Left cardiac atrium (tissue), 4 donors: Measurements from ENCODE around the gene FAR1. TPM values are rescaled to one million over a fixed set of nuclear protein-coding genes. Genes with fewer than 3 reads are reported as not detected.
"Not testable (repeated sequence)": the region's sequence is repeated elsewhere in the genome, so short reads cannot be mapped to it uniquely, and the experiment has no call there.

Experiments
- ATAC-seq, 2 donors: fragments of 200-7000 bp; cut with Tn5 transposase; one replicate each; pipeline ENCODE4 v1.9.1; 2020; ENCODE audit warnings: mild to moderate bottlenecking in 2 of 2, moderate library complexity in 2 of 2
- DNase-seq: peaks from one replicate; pipeline ENCODE4 v3.0.0-alpha.2; 2020
- intact Hi-C, 2 donors: fragments of 100-400 bp; cut with DNase I; formaldehyde crosslinking; loops; one replicate each; pipeline versions ENCODE4 v1.14.1 to v1.15.1; 2022 to 2023
- total RNA-seq, 2 donors: library from RNA; stranded (reverse); fragmentation: NEBNext Ultra II Directional; extraction: Animal tissue kit (Norgen Biotek cat#: 25700); gene quantifications; one replicate each; pipeline ENCODE4 v1.2.1, GENCODE V29; 2021
- donor health status: DM: no; HTN: yes; CAD: no.
- donor health status: DM: no; HTN: yes; CAD: no; lungs with severe emphysema.
- donor health status: DM: yes; HTN: yes; CAD: no.
- donor health status: Dilated cardiomyopathy.

Gene FAR1
- total RNA-seq, 2 donors from 2014 or later: 38.9 to 39.5 TPM

DNA sequence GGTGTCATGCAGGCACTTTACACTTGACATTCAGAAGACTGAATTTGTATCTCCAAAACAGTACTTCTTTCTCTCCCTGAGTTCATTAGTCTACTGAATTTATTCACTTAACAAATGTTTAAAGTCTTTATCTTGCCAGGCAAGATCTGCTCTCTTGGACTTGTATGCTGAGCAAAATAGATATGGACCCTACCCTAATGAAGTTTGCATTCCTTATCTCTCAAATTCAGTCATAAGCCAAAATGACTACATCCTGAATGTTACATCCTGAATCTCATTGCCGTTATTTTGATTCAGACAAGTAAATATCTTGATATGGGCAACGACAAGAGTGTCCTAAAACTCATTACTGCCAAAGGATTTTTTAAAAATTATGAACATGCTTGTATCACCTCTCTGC, 29.7 kb downstream of the FAR1 start:
- ATAC-seq: no peak
- intact Hi-C loops: no loop called here
- no peak for DNase-seq

DNA sequence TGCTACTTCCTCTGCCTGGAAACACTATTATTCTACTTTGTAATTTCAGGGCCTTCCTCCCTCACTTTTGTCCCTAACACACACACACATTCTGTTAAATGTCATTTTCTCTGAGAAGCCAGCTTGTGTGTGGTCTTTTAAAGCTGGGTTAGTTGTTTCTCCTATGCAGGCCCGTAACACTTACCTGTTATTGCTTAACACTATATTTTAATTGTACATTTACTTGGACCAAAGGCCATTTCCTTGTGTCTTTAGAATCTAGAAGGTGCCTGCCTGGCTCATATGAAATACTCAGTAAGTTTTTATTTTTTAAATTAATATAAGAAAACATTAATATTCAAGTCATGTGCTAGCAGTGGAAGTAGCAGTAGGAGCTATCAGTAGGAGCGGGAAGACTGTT, 30.6 kb downstream of the FAR1 start:
- intact Hi-C loops: no loop called here
- no peak for DNase-seq
- ATAC-seq: no peak

DNA sequence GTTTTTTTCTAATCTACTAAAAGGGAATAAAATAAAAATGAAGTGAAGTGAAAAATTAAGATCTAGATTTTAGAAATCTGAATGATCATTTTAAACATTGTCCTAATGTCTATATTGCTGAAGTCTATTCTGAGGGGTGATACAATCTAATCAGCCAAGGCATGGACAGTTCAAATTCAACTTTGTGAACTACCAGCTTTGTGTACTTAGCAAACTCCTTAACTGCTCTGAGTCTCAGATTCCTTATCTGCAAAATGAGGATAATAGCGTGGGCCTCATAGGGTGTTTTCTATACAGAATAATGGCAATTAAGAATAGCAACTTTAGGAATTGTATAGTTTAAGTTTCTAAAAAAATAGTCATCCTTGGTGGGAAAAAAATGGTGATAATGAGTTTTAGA, 31.4 kb downstream of the FAR1 start:
- ATAC-seq: no peak
- no peak for DNase-seq
- intact Hi-C loops: no loop called here

DNA sequence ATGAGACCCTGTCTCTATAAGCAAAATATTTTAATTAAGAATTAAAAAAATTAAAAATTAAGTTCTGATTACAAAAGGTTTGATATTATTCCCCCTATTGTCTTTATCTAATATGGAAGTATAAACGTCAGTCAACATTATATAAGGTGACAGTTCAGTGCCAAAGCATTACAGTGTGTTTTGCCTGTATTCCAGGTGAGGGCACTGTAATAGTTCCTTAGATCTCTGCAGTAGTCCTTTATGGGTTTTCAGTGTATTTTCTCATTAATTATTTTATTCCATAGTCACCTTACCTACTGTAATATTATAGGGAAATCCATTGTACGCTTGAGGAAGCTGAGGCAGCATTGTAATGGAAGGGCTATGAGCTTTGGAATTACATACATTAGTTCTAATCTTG, 33.0 kb downstream of the FAR1 start:
- no peak for DNase-seq
- ATAC-seq: no peak
- intact Hi-C loops: no loop called here

DNA sequence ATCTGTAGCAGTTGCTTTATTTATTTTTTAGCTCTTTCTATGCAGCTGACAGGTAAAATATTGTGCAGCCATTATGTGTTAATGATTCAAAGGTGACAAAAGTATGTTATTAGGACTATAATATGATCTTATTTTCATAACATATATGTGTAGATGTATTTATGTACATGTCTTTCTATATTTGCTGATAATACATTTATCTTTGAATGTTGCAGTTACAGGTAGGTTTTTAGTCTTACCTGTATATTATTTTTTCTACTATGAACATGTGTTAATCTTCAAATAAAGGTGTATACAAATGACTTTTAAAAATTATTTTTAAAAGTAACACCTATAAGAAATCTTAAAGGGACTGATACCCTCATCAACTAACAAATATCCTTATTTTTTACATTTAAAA, 33.6 kb downstream of the FAR1 start:
- DNase-seq (no peak), ATAC-seq (no peak)
- intact Hi-C loops: no loop called here

DNA sequence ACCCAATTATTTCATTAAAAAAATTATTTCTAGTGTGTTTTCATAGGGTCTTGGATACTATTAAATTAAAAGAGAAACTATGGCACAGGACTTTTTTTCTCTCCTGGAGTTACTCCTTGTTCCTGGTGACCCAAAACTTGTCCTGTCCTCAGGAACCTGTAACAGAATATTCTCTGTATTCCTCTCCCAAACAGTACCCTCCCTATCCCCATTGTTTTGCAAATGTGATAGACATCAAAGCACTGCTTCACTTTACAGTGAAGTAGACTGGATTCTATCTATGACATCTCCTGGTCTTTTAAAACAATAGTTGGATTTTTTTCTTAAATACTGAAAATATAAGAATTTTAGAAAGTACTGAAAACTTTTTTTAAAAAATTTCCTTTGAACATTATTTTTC, 37.2 kb downstream of the FAR1 start:
- DNase-seq (no peak), ATAC-seq (no peak)
- intact Hi-C loops: no loop called here

DNA sequence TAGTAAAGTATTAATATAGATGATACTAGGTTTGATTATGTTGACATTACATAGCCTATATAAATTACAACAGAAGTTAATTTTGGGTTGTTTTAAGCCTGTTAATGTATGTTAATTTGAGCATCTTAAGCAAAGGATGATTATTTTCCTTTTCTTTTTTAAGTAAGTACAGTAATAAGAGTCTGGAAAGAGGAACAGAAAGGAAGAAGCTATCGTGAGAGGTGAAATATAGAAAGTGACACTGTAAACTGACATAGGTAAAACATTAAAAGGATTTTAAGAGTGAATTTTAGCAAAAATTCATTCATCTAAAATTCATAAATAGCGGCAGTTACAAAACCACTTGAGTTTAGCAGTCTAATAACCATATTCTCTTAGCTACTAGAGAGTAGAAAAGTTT, 45.5 kb downstream of the FAR1 start:
- DNase-seq (no peak), ATAC-seq (no peak)
- intact Hi-C loops: no loop called here

DNA sequence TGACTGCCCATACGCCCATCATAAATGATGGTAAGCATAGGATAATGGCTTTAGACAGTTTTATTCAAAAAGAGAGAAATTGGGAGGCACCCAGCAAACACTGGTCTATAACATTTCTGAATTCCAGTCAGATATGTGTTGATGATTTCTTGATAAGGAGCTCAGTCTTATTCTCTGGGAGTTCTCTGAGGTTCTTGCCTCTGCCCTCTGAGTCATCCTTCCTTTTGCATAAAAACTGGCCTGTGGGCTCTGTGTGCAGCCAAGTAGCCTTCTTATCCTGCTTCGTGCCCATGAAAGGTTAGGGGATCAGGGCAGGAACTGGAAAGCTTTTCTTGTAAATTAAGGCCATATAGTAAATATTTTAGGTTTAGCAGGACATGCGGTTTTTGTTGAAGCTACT, 48.9 kb downstream of the FAR1 start:
- DNase-seq (no peak), ATAC-seq (peak in 1 of 2 donors; percentile 64)
- intact Hi-C loops: no loop called here

DNA sequence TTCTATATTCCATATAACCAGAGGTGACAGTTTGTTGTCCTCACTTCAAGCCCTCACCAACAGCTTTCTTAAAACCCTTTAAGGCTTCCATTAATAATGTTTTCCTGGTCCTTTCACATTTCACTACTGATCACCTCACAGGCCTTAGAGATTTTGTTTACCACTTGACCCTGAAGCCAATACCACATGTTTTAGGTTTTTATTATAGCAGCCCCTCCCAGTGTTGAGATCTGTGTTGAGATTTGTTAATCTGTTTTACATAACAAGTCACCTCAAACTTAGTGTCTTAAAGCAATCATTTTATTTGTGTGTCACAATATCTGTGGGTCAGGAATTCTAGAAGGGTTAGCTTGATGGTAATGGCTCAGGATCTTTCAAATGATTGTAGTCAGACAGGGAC, 49.9 kb downstream of the FAR1 start:
- ATAC-seq: no peak
- no peak for DNase-seq
- intact Hi-C loops: no loop called here

DNA sequence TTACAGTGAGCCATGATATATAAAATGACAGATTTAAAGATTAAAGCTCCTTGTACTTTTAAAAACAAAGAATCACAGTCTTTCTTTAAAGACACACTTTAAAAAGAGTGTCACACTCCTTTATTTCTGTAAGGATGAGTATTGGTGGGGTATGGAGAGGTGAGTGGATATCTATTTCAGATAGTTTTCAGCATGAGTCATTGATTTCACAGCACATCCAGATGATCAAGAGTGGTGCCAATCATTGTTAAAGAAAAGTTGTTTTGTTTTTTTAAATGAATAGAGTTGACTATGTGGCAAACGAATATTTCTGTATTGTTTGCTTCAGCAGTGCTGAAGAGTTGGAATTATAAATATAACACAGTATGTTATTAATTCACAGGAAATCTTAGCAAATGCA, 52.5 kb downstream of the FAR1 start:
- no peak for ATAC-seq

DNA sequence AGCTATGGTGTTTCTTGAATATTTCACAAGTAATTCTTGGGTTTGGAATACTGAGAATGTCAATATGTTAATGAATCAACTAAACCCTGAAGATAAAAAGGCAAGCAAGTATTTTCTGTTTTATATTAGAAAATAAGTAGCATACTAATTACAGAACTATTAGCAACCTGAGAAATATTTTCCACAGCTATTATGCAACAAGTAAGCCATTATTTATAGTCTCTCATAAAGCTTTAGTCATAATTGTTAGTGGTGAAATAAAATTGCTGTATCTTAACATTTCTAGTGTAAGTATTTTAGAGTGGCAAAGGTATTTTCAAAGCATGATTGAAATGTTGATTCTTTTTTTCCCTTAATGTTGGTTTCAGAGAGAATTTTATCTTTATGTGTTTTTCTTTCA, 53.3 kb downstream of the FAR1 start:
- DNase-seq (no peak), ATAC-seq (peak in 1 of 2 donors; percentile 53)
- intact Hi-C loops: loop anchor here in 1 of 2 donors (10.0 kb wide), 1 partner anchor 47 kb away; no protein-coding TSS in a partner anchor

More for the DNA sequence above, 52.5 kb downstream of the FAR1 start:
- no peak for DNase-seq
- intact Hi-C loops: loop anchor here in 1 of 2 donors (10.0 kb wide), 1 partner anchor 46 kb away; no protein-coding TSS in a partner anchor

DNA sequence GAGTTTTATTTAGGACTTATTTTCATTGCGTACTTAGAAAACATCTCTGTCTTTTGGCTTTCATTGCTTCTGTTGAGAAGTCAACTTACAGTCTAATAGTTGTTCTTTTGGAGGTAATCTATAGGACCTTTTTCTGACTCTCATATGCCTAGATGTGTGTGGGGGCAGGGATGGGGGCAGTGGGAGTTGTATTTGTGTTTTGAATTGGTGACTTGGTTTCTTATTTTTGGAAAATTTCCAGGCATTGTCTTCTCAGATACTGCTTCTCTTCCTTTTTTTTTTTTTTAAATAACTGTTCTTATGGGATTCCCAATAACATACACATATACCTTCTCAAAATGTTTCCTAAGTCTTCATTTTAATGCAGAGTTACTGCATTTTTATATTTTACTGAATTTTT, 58.0 kb downstream of the FAR1 start:
- no peak for ATAC-seq

DNA sequence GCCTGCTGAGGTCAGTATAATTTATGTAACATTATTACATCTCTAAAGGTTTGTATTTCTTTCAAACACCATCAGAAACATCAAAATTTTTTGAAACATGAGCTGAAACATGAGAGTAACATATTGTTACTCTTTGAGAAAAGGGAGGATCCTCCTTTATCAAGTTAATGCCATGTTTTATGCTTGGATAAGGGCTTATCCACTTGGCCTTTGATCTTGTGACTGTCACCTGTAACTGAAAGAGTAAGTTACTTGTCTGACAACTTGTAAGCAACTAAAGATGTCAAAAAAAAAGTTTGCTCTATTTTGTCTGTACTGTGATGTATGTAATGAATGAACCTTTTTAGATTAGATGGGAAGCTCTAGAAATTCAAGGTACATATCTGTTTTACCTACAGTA, 59.6 kb downstream of the FAR1 start:
- ATAC-seq: no peak
- intact Hi-C loops: loop anchor here in 1 of 2 donors (10.0 kb wide), 1 partner anchor 53 kb away; no protein-coding TSS in a partner anchor
- no peak for DNase-seq

More for the DNA sequence above, 58.0 kb downstream of the FAR1 start:
- no peak for DNase-seq
- intact Hi-C loops: loop anchor here in 1 of 2 donors (10.0 kb wide), 1 partner anchor 52 kb away; no protein-coding TSS in a partner anchor

DNA sequence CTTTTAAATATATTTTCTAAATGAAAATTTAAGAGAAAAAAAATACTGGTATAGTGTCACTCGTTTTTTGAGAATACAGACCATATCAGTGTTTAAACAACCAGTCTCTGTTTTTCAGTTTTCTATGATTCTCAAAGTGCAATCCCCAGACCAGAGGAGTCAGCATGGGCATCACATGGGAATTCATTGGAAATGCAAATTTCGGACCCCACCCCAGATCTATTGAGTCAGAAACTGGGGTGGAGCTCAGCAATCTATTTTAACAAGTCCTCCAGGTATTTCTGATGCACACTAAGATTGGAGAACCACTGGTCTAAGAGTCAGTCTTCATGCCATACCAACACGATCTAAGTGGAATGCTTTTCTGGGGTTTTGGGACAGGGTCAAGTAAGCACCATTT, 66.1 kb downstream of the FAR1 start:
- ATAC-seq (no peak), DNase-seq (no peak)
- intact Hi-C loops: no loop called here

DNA sequence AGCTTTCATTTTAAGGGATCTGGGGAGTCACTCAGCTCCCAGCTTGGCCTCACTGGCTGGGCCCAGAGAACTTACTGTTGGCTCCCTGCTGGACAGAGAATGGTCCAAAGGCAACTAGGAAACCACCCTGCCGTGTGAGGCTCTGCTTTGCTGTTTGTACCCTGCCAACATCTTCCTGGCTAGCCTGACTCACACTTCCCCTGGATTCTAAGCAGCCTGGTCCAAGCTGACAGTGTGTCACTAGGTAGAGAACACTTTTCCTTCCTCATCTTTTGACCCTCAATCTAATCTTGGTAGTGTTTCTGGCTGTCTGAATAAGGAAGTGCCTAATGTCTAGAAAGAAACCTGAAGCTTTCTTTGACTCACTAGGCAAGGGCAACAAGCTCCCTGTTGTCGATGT, 76.7 kb downstream of the FAR1 start:
- intact Hi-C loops: no loop called here
- ATAC-seq (no peak), DNase-seq (peak; percentile 24)

DNA sequence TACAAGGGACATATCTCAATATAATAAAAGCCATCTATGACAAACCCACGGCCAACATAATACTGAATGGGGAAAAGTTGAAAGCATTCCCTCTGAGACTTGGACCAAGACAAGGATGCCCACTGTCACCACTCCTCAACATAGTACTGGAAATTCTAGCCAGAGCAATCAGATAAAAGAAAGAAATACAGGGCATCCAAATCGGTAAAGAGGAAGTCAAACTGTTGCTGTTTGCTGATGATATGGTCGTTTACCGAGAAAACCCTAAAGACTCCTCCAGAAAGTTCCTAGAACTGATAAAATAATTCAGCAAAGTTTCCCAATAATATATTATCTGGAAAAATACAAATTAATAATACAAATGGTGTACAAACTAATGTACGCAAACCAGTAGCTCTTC, 84.8 kb downstream of the FAR1 start:
- intact Hi-C loops, DNase-seq: not testable (repeated sequence)

DNA sequence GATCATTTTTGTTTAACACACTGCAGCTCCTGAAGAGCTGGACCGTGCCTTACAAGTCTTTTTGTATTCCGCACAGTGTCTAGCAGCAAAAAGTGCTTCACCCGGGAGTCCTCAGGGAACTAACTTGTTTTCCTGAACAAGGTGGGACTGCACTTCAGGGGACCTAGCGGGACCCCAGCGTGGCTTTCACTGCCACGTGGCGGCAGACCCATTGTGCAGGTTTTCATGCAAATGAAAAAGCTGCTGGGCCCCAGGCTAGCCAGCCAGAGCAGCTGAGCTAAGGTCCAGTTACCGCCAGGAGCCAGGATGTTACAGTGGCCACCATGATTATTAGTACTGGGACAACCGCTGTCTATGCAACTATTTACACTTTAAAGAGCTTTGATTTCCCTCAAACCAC, 90.6 kb downstream of the FAR1 start:
- DNase-seq (no peak), ATAC-seq (no peak)
- intact Hi-C loops: no loop called here

More for the DNA sequence above, 84.8 kb downstream of the FAR1 start:
- not testable (repeated sequence) for ATAC-seq

DNA sequence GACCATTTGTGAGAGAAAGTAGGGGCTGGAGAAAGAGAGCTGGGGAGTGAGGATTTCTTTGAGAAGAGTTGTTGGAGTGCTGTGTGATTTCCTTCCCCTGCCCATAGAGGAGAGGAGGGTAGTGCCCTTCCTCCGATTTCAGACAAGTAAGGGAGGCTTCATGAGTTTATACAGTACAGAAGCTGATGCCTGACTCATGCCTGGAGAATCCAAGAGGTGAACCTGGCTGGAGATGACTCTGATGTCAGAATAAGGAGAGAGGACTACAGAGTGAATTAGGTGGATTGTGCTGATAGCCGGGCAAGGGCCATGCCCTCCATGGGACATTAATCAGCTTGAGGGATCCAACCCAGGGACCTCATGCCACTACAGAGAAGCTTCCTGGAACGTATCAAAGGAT, 91.6 kb downstream of the FAR1 start:
- DNase-seq (no peak), ATAC-seq (peak in 1 of 2 donors; percentile 41)
- intact Hi-C loops: no loop called here

DNA sequence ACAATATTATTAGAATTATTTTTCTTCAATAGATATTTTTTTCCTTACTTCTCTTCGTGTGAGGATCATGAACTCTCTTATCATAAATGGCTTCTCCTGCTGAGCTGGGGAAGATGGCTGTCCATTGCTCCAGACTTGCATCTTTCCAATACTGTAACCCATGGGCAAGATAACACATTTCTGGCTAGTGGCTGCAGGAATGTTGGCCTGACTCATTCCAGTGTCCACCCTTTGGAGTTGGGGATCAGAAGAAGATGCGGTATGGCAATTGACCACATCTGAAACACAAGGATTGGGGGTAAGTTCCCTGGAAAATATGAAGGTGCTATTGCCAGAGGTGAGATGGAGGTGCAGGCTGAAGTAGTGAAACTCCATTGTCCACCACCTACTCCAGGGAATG, 92.8 kb downstream of the FAR1 start:
- DNase-seq (no peak), ATAC-seq (no peak)
- intact Hi-C loops: no loop called here

DNA sequence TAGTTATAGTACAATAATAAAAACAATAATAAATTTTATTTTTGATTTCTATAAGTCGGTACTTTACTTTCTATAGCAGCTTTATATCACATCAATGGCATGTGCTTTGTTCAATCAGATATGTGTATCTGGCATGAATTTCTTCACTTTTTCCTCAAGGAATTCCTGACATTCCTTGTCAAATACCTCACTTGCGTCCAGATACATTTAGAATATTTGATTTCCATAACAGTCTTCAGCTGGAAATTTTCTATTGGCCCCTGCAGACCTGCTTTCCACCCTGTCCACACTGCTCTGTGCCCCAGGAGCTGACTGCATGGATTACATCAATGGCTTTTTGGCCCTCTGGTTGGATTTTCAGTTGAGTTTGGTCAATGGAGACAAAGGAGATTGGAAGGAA, 93.2 kb downstream of the FAR1 start:
- intact Hi-C loops: no loop called here
- DNase-seq: no peak
- no peak for ATAC-seq

DNA sequence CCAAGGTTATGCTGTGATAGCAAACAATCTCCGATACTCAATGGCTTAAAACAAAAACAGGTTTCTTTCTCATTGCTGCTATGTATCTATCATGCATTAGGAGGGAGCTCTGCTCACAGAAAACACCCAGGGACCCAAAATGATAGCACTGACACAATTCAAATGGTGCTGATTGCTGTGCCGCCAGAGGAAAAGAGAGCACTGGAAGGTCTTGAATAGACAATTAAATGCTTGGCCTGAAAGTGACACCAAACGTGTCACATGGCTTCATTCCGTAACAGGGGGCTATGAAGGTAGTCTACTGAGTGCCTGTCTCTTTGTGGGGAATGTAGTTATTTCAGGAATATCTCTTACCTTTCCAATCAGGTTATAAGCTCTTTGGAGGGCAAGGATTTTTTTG, 94.2 kb downstream of the FAR1 start:
- DNase-seq (no peak), ATAC-seq (no peak)
- intact Hi-C loops: no loop called here

DNA sequence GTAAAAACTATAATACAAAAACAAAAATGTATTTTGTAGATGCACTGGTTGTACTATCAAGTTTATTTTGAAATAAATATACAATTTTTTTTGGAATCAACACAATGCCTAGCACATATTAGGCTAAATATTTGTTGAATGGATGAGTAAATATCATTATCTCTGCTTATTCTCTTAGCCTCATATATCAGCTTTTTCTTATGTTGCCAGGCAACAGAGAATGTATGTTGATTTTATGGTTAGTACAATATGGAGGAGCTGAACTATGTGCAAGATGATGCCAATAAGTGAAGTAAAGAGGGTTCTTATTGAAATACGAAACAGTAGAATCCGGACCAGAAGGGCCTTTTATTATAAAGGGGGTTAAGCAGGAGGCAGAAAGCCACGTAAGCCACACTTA, 94.9 kb downstream of the FAR1 start:
- ATAC-seq: no peak
- intact Hi-C loops: no loop called here
- DNase-seq: no peak
